GM18873 (cell line): ENCODE data around the gene PSD4.

Experiments
- ATAC-seq: cut with Tn5 transposase; IDR thresholded peaks from one replicate; pipeline ENCODE4 v1.9.1; 2021; ENCODE audit warnings: mild to moderate bottlenecking, moderate library complexity, moderate number of reproducible peaks; ENCODE audit not compliant: unreplicated experiment, low FRiP score

PSD4 gene

DNA sequence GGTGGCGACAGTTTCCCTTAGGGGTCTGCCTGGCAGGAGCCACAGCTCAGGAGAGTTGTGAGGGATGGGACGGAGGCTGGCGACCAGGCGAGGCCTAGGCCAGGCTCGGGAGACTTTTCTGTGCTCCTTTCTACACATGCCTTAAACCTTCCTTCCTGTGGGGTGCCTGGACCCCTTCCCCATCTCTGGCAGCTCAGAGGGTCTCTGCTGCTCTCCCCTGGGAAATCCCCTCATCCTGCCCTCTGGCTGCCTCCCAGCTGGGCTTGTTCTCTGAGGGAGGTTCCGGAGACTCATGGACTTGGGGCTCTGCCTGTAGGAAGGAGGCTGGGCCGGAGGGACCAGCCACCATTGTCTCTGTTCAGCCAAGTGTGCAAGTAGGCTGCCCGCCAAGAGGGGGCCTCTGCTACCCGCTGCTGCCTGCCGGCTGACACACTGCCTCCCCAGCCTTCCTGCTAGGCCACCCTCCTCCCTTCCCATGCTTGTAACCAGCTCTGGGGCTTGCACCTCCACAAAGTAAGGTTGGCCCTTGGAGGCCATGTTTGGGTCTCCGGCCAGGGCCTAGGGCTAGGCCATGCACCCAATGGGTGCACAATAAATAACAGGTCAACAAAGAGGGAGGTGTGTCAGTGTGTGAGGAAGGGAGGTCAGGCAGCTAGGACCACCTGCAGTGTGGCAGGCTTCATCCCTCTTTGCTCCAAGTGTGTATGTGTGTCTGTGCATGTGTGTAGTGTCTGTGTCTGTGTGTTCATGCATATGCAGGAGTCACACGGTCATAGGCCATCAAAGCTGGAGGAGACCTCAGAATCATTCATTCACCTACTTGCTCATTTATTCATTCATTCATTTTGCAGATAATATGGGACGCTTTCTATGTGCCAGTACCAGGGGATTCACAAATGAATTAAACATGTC is 28.8 kb downstream of the PSD4 start:
- no peak for ATAC-seq

DNA sequence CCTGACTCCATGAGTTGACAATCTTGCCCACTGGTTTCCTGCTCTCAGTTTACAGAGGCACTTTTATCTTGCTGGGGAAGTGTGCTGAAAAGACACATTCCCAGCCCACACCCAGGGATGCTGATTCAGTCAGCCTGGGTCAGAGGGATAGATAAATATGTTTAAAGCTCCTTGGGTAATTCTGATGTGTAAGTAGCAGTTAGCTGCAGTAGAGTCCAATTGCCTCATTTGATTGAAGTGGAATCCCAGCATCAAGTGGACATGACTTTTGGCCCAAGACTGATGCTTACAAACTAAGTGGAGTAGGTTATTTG is 29.4 kb downstream of the PSD4 start:
- no peak for ATAC-seq

DNA sequence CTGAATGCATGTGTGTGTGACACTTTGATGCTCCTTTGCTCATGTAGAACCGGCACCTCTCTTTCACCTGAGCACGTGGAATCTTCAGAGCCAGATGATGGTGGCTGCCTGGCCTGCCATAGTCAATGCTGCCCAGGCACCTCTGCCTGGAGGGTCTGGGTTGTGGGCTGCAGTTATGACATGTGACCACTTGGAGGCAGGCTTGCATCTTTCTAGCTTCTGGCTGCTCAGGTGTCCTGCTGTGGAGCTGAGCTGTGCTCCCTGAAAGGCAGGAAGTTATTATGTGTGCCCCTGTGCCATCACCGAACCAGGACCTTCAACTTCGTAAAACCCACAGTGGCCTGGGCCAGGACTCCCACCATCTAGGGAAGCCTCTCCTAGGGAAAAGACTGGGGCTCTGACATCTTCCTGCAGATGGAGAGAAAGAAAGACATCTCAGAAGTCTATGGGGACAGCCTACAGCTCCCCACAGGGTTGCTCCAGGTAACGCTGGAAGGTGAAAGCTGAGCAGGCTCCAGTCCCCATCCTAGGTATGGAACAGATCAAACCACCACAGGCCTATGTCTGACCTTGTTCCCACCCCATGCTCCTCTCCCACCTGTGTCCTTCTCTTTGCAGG is 30.2 kb downstream of the PSD4 start:
- peak; percentile 89 for ATAC-seq

DNA sequence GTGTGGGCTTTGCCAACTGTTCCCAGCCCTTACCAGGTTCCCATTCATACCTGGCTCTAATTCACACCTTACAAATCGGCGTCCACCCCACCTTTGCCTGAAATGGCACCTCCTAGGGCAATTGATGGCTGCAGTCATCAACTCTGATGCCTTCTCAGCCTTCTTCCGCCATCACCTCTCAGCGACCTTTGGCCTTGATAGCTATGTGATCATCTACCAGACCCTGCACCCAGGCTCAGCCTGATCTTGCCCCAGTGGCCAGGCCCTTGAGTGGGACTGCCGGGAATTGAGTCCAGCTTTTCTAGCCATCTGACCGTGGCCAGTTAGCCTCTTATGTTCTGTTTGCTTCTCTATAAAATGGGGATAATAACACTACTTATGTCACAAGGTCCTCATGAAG is 32.5 kb downstream of the PSD4 start:
- ATAC-seq, result no peak

GRCh38 chr2:113207021-113207420 is 33.2 kb downstream of the PSD4 start:
- no peak for ATAC-seq

DNA sequence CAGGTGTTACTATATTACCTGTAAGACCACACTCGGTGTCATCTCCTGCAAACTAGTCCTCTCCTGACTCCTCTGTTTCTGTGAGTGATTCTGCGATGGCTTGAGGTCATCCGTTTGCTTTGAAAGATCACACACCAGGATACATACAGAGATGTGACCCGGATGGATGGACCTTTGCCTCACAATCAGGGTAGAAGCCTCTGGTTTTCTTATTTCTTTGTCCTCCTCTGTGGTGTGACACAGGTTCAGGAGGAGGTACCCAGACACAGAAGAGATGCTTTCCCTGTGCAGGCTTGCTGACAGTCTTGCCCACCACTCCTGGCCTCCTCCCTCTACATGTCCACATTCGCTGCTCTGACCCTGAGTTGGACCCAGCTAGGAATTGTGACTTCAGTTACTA is 34.6 kb downstream of the PSD4 start:
- ATAC-seq, result no peak

GRCh38 chr2:113209011-113209645 is 35.4 kb downstream of the PSD4 start:
- no peak for ATAC-seq

DNA sequence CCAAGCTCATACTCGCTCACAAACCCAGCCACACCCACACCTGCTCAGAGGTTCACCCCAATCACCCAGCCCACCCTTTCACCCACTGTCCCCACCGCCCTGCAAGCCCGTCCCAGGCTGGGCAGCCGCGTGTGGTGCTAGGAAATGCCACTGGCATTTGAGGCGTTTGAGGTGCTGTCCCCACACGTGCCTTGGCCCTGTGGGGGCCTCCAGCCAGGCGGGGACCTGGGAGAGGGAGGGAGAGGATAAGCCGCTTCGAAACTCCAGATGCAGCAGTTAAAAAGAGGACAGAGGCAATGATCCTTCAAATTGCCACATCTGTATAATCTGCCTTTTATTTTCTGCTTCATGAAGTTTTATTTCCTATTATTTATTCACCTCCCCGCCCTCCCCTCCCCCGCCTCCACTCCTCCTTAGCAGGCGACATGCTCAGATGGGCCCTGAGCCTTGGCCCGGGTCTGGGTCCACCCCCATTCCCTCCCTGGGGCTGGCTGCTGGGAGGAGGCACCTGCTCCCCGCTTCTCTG is 35.9 kb downstream of the PSD4 start:
- no peak for ATAC-seq

GRCh38 chr2:113211226-113212105 is 37.7 kb downstream of the PSD4 start:
- ATAC-seq, result no peak

- ATAC-seq, result no peak
These were observed 38.7 kb downstream of the PSD4 start for GRCh38 chr2:113212245-113213060.

DNA sequence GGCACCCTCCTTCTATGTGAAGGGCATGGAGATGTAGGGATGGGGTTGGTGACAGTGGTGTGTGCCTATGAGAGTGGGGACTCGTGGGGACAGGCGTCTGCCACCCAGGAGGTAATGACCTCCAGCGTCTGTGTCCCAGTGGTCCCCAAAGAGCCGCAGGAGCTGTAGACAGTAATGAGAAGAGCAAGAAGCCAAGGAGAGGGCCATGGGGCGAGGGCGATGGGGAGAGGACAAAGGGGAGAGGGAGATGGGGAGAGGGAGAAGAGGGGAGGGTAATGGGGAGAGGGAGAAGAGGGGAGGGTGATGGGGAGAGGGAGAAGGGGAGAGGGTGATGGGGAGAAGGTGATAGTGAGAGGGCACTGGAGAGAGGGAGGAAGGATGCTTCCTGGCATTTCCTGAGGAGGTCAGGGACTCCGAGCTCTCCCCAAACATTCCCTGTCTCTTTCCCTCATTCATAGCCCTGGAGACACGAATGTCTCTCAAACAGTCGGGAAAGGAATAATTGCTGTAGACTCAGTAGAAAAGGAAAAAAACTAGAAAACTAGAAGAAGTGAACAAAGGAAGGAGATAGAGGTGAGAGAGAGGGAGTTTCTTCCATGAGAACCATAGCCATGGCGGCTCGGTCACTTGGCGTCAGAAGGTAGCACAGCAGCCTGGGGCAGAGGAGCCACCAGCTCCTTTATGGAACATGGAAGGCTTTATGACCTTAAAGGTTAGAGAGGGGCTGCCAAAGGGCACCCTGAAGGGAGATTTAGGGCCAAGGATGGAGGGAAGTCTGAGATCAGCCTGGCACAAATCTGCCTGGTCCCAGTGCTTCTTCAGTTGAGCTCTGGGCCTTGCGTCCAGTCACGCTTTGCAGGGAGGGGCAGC is 39.5 kb downstream of the PSD4 start:
- no peak for ATAC-seq

DNA sequence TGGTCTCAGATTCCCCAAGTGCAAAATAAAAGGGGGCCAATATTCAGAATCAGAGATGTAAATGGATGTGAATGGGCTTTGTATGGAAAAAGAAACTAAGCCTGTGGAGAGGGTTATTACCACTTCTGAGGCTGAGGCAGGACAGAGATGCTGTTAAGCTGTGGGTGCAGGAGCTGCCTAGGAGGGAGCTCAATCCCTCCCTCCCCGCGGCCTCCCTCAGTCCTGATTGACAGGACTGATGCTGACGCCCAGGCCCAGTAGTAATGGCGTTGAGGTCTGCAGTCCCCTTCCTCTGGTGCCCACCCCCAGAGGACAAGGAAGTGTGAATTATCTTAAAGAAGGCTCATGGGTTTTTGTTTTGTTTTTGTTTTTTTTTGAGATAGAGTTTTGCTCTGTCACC is 40.4 kb downstream of the PSD4 start:
- ATAC-seq, result no peak

DNA sequence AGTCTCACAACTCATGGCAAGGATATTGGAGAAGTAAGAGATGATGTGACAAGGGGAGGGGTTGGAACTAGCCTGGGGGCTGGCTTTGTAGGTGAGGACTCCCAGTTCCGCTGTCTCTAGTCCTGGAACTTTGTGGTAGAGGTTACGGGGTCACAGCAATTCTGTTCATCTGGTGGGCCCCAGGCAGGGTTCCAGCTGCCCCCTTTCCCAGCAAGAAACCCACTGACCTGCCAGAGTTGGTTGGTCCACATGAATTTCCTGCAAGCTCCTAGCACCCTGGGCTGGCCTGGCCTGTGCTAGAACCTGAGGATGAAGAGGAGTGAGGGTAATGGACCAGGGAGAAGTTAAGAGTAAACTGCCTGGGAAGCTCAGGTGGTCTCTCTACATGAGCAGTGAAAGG is 41.3 kb downstream of the PSD4 start:
- no peak for ATAC-seq

DNA sequence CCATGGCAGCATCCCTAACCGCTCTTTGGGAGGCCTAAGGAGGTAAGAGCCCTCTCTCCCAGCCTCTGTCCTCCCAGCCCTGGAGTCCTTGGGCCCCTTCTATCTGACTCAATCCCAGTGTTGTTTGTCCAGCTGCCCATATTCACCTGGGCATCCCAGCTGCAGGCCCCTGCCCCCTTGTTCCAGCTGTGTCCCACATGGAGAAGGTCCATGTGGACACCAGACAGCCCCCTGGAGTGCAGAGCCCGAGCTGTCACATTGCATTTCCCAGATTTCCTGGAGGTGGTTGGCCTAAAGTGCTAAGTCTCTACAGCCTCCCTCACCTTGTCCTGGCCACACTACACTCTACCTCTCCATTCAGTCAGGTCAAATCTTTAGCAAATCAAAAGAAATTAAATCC is 42.5 kb downstream of the PSD4 start:
- no peak for ATAC-seq

DNA sequence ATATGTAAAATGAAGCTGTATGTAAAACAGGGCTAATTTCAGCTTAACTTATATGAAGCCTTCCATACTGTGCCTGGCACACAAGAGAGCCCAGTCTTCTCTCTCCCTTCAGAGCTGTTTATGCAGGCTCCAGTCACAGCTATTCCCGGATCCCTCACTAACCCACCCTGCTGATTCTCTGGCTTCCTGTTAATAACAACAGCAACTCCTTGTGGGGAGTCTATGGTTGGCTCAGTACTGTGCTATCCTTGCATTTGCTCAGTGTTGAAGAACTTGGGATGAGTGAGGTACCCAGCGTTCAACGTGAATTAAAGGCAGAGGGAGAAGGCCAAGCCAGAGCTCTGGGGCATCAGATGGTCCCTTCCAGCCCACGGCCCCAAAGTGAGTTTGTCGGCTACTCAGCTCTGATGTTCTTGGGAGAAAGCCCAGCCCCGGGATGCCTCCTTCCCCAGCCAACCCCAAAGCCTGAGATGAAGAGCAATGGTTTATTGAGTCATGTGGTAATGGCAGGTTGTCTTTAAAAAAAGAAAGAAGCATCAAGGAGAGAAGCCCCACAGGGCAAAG is 43.2 kb downstream of the PSD4 start:
- ATAC-seq, result no peak

DNA sequence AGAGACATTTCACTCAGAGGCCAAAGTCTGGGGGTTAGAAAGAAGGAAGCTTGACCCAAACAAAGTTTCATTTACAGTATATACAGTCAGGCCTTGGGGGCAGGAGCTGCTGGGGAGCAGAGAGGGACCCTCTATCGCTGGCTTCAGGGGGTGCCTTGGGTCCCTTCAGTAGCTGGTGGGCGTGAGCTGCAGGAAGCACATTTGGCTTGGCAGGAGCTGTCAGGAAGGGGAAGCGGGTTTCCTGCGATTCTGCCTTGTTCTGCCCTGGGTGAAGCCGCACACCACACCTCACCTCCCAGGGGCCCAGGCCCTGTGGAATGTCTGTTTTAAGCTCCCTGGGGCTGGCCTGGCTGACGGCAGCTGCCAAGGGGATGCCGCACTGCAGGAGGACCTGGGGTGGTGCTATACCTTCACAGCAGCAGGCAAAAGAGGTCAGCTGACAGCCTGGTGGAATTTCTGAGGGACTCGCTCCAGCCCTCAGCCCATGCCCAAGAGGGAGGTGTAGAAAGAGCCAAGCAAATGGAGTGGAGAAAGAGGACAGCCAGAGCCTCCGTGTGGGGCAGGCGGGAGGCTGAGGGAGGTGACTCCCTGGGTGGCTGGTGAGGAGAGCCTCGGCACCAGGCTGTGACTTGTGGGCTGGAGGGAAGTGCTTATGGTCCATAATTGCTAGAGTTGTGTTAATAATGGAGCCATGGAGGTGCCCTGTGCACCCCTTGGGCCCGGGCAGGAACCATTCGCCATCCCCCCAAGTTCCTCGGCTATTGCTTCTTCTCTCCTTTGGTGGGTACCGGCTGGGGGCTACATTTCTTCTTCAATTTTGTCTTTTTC is 43.9 kb downstream of the PSD4 start:
- ATAC-seq, result no peak

GRCh38 chr2:113218283-113219091 is 44.7 kb downstream of the PSD4 start:
- no peak for ATAC-seq
